ENCODE measurements around the gene TDRD3.
"Not testable (repeated sequence)": the region's sequence is repeated elsewhere in the genome, so short reads cannot be mapped to it uniquely, and the experiment has no call there.

TDRD3 gene

GRCh38 chr13:60398907-60399589 is 2.0 kb downstream of the TDRD3 start:
- peak; percentile 37 for DNase-seq

- no peak for DNase-seq
Observed at GRCh38 chr13:60402022-60402421, 5.0 kb downstream of the TDRD3 start.

- no peak for DNase-seq
Observed at GRCh38 chr13:60407095-60407494, 10.1 kb downstream of the TDRD3 start.

GRCh38 chr13:60407852-60408251 is 10.8 kb downstream of the TDRD3 start:
- not testable (repeated sequence) for DNase-seq

GRCh38 chr13:60409574-60410292 is 12.7 kb downstream of the TDRD3 start:
- DNase-seq: not testable (repeated sequence)

GRCh38 chr13:60410299-60410698 is 13.3 kb downstream of the TDRD3 start:
- no peak for DNase-seq

GRCh38 chr13:60411464-60411863 is 14.4 kb downstream of the TDRD3 start:
- no peak for DNase-seq

GRCh38 chr13:60411983-60412382 is 15.0 kb downstream of the TDRD3 start:
- peak; percentile 40 for DNase-seq

- DNase-seq: no peak
Observed at GRCh38 chr13:60412909-60413616, 16.0 kb downstream of the TDRD3 start.

GRCh38 chr13:60414177-60414576 is 17.2 kb downstream of the TDRD3 start:
- no peak for DNase-seq

- DNase-seq: no peak
Observed at GRCh38 chr13:60417734-60418133, 20.7 kb downstream of the TDRD3 start.

GRCh38 chr13:60418954-60419353 is 21.9 kb downstream of the TDRD3 start:
- DNase-seq: no peak

GRCh38 chr13:60425332-60425731 is 28.3 kb downstream of the TDRD3 start:
- no peak for DNase-seq

GRCh38 chr13:60426075-60426474 is 29.1 kb downstream of the TDRD3 start:
- no peak for DNase-seq

- DNase-seq: no peak
Observed at GRCh38 chr13:60427285-60427684, 30.3 kb downstream of the TDRD3 start.

GRCh38 chr13:60431108-60431700 is 34.2 kb downstream of the TDRD3 start:
- peak; percentile 86 for DNase-seq

- no peak for DNase-seq
Observed at GRCh38 chr13:60433505-60433904, 36.5 kb downstream of the TDRD3 start.

- DNase-seq: no peak
Observed at GRCh38 chr13:60435762-60436374, 38.8 kb downstream of the TDRD3 start.

- DNase-seq: no peak
Observed at GRCh38 chr13:60439201-60439600, 42.2 kb downstream of the TDRD3 start.

- no peak for DNase-seq
Observed at GRCh38 chr13:60441761-60442160, 44.7 kb downstream of the TDRD3 start.

GRCh38 chr13:60448907-60449510 is 52.0 kb downstream of the TDRD3 start:
- peak; percentile 71 for DNase-seq

- DNase-seq: no peak
Observed at GRCh38 chr13:60453490-60453889, 56.5 kb downstream of the TDRD3 start.

- DNase-seq: no peak
Observed at GRCh38 chr13:60454425-60454824, 57.4 kb downstream of the TDRD3 start.

Data from hematopoietic multipotent progenitor cell treated with erythropoietin and hydrocortisone succinate and interleukin-3 and kit ligand, for 4 days (in vitro differentiated cells).